ENCODE results near the gene RFFL.

Gene RFFL

DNA sequence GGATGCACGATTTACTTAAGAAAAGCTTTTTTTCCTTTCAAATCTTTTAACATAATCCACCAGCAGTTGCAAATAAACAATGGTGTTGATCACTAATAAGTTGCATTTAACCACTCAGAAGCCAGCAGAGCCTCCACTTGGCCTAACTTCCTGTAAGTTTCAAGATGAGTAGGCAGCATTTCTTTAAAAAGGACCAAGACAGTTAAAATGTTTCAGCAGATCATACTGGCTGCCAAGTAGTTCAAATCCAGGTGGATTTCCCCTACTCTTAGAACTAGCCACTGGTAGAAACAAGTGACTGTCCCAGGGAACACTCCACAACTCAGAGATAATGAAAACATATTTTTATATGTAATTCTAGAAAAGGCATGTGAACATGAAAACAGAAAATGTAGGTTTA, 17.0 kb upstream of the RFFL start:
- DNase-seq = no peak

- no peak for DNase-seq
Measured at GRCh38 chr17:35079547-35080423, 16.3 kb upstream of the RFFL start.

DNA sequence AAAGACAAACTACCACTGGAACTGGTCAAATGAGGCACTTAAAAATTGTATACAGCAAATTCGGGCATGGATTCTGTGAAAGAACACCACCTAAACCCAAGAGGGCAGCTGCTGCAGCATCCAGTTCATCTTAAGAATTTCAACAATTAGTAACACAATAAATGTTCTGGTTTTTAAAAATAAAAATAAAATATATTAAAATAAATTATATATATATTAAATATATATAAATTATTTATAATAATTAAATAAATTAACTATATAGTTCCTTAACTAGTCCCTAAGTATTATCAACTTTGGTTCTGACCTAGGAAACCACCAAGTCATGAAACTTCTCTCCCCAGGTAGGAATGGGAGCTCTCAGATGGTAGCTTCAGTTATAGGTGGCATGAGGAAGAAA, 13.4 kb upstream of the RFFL start:
- no peak for DNase-seq

GRCh38 chr17:35074711-35075707, 11.5 kb upstream of the RFFL start:
- no peak for DNase-seq

DNA sequence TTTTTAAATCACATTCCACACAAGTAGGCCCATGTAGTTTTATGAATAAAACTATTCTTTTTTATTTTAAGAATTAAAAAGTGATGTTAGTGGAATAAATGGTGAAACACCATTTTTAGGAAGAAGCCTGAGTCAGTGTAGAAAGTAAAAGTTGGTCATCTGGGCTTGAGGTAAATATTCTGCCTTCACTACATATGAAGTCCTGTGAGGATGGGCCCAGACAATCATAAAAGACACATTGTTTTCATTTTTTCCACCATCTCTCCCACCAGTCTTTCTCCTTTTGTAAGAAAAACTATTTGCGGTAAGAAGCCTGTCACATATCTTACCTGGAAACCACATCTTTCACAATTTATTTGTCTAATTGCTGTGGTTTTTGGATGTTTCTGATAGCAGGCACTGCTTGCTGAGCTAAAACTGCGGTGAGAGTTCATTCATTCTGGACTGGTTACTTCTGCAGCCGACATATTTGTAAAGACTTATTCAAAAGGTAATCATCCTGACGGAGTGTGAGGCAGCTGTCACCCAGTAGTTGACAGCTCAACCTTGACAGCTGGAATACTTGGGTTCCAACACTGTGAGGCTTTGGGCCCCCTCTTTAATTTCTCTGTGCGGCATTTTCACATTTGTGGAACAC, 10.6 kb upstream of the RFFL start:
- no peak for DNase-seq

GRCh38 chr17:35073183-35073790, 9.8 kb upstream of the RFFL start:
- DNase-seq = no peak

- DNase-seq = no peak
Measured at GRCh38 chr17:35069311-35069710, 5.8 kb upstream of the RFFL start.

DNA sequence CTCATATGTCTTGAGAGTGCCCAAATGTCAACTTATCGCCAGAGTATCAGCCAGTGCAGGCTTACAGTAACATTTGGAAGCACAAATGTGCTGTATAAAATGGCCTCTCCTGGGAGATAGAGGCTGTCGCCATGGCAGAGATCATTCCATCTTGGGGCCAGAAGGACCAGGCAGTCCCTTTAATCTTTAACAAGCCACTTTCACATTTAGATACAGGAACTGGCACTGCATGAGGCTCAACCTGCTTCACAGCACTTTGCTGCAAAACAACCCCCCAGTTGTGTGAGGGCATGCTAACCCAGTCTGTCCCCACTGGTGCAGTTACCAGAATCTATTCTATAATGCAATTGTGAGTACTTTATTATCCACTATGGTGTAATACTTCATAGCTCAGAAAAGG, 4.7 kb upstream of the RFFL start:
- no peak for DNase-seq

- no peak for DNase-seq
Measured at GRCh38 chr17:35065880-35066279, 2.4 kb upstream of the RFFL start.

DNA sequence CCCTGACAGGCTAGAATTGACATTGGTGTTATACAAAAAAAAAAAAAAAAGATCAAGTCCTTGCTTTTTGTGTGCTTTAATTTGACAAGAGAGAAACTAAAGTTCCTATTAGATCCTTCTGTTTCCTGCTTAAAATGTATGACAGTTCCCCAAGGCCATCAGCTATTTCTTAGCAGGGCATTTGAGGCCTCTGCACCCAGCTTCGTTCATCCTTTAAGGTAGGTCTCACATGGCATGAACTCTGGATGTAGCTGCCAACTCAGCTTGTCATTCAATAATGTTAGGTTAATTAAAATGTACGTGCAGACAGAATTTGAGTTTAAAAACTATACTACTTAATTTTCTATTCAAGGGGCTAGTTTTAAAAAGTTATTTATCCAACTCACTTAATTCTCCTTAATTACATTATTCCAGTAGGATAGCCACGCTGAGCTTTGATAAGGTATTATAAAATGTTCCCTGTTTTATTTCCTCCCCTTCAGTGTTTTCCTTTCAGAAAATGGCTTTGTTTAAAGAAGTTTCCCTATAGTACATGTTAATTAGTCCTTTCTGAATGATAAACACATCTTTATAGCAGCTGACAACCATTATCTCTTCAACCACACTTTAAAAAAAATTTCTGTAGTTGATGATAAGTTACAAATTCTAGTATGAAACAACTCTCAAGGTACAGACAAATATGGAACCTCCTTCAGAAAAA, 1.2 kb upstream of the RFFL start:
- no peak for DNase-seq

DNA sequence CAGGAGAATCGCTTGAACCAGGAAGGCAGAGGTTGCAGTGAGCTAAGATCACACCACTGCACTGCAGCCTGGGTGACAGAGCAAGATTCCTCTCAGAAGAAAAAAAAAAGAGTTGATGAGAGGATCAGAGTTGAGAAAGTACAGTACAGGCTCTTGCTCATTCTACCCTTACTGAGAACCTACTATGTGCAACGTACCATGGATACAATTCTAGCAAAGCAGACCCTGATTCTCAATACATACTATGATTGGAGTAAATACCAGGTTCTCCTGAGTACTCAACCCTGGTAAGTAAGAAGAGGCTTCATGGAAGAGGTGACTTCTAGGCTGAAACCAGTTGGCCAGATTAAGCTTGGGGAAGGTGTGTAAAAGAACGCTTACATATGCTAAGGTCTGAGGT, 1.2 kb downstream of the RFFL start:
- DNase-seq = no peak

DNA sequence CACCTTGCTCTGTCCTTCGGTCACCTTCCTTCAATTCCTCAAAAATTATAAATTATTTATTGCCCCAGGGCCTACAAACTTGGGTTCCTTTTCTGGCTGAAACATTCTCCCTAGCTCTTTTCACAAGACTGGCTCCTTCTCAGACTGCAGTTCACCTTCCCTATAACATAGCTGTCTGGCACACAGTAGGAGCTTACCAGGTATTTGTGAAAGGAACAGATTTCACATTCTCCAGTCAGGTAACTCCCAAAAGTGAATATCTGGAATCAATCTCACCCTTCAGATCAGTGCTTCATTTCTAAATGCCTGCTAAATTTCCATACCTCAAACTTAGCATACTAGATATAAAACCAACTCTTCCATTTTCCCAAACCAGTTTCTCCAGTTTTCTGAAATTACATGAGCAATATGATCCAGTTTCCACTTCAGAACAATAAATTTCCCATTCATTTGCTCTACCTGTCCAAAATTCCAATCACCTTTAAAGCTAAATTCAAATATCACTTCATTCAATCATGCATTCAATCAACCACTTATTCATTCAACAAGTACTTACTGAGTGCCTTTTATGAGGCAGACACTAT, 6.1 kb downstream of the RFFL start:
- DNase-seq = no peak

DNA sequence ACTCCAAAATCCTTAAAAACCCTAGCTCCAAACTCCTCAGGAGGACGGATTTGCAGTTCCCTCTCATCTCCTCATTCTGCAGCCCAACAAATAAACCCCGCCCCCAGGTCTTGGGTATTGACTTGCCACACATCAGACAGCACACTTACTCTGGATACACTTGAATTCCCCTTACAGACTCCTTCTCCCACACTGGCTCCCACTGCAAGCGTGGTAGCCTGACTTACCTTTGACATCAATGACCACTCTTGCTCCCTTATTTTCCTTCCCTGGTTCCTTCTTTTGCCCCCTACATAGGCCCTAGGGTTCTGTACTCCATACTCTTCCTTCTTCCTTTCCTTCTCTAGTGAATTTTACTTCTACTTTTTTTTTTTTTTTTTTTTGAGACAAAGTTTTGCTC, 7.5 kb downstream of the RFFL start:
- no peak for DNase-seq

DNA sequence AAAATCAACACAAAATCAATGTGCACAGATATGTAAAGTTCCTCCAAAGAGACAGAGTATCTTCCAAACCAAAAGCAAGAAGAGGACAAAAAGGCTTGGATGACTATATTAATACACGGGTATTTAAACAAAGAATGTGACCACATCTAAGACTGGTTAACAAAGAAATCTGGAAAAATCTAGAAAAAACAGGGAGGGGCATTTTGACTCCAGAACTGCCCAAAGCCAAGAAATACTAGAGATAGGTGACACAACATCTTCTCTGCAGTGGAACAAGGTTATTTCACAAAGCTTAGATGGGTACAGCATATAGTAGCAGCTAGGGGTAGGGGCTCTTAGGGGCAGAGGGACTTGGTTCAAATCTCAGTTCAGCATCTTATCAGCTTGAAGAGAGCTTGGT, 10.3 kb downstream of the RFFL start:
- no peak for DNase-seq

DNA sequence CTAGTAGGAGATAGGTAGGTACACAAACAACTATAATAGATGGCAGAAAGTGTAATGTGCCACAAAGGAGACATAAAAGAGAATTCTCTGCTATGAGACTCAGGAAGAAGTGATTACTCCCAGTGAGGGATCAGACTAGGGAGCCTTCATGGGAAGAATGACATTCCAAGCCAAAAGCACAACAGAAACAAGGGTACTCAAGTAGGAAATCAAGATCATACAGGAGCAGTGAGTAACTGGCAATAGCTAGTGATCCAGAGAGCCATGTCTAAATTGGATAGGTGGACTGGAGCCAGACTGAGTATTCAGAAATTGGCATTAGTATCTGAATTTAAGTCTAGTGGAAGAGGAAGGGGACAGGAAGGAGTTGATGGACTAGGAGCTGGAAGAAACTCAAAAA, 10.7 kb downstream of the RFFL start:
- no peak for DNase-seq

DNA sequence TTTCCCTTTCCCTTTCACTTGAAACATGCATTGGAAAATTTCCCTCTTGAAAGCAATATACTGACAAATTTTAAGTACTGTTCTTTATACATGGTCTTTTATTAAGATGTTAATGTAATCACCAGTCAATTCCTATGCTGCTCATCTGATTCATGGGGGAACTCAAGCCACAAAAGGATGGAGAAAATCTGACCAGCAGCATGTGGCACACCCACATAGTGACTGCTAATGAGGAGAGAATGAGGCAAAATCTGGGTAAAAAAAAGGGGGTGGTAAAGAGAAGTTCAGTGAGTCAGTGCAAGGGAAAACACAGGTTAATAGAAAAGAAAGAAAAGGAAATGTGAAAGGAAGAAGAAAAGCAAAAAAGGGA, 11.3 kb downstream of the RFFL start:
- DNase-seq = no peak

DNA sequence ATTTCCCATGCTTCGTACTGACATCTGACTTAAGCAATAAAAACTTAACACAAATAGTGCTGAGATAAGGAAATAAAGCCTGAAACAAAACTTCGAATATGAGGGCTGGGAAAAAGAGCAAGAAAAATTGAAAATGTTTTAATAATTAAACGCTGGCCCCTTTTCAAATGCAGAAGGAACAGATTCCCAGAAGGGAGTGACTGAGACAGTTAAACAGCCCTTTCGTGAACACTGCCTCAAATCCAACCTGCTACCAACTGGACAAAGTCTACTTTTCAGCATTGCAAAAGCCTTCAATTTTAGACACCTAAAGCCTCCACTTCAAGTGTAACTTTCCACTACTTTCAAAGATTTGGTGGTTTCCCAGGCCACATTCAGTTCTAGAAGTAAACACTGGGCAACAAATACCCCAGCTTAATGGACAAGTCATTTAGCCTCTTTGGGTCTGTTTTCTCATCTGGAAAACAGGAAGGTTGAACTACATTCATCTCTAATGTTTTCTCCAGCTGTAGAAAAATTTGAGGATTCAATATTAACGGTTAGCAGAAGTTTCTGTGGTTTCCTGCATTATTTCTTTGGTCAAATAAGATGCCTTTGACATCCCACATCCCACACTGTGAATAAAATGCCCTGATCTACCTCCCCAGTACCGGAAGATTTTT, 11.8 kb downstream of the RFFL start:
- DNase-seq = no peak

- no peak for DNase-seq
Measured at GRCh38 chr17:35051183-35051578, 12.3 kb downstream of the RFFL start.

- DNase-seq = no peak
Measured at GRCh38 chr17:35050170-35050569, 13.3 kb downstream of the RFFL start.

DNA sequence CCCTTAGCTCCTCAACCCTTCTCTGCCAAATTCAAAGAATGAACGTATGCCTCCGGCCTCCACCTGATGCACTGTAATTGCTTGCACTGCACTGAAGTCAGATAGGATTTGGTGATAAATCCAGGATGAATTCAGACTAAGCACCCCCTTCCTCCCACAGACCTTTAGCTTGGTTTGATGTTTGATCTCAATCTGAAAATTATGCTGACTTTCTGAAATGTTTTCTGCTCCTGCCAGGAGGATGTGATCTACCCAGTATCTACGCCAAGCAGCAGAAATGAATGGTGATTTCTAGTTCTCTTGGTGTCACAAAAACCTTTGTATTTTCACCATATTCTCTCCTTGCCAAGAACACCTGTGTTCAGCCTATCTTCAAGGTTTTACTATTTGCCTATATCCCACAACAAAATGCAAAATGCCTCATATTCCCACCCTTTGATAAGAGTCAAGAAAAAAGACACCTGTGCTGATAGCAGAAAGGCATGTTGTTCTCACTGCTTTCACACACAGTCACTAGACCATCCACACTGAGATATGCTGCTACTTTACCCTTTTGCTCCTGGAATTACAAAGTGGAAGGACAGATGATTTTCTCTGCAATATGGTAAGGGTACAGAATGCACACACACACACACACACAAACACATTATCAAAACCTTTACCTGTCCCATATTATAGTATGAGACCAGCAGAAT, 14.7 kb downstream of the RFFL start:
- DNase-seq = no peak

Measured in NCI-H1048 (cell line).